GF-D8 (cell line): ENCODE data around the gene SHB.

Experiments used
- DNase-seq: peaks from one replicate; lab custom pipeline; 2025; lab: John Stamatoyannopoulos, UW

The SHB gene

DNA sequence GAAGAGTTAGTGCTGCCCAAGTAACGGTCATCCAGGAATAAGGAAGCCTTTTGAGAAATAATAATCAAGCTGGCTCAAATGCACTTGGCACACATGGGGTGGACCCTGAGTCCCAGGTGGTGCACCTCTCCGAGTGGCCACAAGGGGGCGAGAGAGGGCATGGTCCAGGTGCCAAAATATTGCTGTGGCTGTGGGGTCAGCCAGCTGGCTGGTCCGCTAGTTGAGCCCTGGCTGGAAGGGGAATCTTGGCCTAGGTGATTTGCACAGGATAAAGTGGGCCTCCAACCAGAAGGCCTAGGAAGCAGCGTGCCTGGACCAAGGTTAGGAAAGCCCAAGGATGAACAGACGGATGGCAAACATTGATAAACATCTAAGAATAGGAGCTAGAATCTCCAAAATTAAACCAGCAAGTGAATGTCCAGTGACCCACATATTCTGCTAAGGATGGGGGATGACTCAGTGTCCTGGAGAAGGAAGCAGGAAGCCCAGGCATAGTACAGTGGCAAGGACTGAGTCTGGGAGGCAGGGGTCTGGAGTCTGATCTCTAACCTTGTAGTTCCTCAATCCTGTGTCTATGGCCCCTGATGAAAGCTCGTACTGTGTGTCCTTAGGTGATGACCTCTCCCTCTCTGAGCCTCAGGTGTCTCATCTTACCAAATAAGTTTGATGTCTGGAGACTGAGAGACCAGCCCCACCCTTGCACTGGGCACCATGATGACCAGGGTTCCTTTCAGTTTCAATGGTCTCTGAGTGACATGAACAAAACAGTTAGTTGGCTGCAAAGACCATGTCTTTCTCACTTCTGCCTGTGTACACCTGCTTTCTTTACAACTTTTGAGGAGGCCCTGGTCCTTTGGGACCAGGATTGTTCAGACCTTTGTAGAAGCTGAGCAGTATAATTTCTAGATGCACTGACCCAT is 19.2 kb upstream of the SHB start:
- DNase-seq = no peak

DNA sequence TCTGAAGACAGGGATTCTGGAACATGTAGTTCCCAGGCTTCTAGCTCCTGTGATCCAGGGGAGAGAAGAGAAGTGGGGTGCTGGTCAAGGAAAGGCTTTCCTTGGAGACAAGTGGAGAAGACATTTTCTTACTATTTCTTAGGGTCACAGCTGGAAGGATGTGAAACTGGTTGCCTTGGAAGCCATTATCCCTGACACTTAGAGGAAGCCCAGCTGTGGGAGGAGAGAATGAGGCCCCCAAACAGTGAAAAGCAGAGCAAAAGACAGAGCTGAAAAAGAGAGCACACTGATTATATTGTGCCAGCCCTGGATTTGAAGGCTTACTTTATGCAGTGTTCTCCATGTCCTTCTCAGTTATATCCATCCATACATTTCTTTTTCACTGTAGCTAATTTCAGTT is 17.5 kb upstream of the SHB start:
- no peak for DNase-seq

DNA sequence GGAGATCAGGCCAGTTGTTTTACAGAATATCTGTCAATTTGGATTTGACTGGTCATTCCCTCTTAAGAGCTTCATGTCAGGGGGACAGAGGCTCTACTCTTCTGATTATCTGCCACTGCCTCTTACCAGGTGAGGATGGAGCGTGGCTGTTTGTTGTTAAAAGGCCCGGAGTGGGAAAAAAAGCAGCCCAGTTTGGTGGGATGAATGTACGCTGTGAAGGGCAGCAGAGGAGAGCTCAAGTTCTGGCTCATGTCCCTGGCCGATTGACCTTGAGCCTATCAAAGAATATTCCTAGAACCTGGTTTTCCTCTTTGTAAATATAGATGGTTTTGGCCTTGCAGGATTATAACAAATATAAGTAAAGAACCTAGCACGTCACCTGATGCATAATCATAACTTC is 16.3 kb upstream of the SHB start:
- no peak for DNase-seq

DNA sequence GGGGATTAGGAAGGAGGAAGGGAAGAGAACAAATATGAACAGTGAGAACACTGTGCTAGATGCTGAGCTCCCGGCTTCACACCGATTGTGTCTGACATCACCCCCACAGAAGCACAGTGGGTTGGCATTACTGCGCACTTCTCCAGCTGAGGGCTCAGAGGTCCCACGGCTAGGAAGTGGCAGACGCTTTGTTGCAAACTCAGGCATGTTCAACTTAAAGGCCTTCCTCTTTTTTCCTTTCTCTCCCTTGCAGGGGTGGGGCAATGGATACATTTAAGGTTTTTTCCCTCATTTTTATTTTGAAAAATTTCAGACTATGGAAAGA is 15.5 kb upstream of the SHB start:
- DNase-seq = no peak

DNA sequence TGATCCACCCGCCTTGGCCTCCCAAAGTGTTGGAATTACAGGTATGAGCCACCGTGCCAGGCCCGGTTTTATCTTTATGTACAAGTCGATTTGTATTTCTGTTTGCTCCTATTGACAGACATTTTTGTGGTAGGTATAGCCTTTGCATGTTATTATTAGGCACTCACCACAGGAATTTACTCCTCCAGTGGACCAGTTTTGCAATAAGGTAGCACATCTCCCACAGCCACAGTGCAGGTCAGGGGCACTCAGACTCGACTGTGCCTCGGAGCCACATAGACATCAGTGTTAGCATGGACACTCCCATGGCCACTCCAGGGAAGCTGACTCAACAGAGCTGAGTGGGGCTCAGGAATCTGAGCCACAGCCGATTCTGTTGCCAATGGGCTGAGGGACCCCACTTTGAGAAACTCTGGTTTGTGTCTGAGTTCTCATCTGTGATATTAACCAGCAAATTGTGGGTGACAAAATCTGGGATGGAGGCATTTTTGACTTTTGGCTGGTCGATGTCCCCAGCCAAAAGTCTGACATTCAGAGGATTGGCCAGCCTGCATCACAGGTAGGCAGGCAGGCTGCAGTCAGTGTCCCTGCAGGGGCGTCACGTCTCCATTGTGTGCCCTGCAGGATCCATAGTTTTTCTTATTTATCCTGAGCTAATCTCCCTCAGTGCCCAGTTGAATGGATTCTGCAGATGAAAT is 15.0 kb upstream of the SHB start:
- DNase-seq = no peak

DNA sequence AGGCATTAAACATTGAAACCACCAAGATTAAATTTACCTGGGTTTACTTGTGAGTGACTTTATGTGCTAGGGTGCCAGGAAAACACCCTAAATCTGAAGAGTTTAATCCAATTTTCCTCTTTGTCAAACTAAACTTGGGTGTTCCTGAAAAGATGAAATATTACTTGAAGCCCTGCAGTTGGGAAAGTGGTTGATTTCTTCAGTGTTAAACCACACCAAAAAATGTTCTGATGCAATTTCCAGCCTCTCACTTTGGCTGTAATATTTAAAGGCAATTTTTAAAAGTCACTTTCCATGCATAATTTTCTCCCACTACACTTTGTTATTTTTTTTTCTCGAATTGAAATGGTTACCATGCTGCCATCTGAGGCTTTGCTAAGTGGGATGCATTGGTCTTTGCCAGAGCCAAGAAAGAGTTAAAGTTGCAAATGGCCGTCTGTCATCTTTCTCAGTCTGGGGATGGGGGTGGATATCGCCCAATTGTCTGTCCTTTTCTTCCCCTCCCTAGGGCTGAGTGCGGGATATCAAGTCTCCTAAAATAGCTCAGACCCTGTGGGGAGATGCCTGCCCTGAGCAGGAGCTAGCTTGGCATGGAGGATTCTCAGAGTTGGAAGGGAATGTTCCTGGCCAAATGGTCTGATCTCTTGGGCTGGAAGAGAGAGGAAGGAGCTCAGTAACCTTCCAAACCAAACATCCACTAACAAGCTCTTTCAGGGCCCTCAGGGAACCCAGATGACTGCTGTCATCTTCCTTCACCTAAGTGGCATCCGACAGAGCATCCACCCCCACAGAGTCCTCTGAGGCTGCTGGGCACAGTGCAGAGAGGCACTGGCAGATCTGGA is 13.6 kb upstream of the SHB start:
- DNase-seq = no peak

DNA sequence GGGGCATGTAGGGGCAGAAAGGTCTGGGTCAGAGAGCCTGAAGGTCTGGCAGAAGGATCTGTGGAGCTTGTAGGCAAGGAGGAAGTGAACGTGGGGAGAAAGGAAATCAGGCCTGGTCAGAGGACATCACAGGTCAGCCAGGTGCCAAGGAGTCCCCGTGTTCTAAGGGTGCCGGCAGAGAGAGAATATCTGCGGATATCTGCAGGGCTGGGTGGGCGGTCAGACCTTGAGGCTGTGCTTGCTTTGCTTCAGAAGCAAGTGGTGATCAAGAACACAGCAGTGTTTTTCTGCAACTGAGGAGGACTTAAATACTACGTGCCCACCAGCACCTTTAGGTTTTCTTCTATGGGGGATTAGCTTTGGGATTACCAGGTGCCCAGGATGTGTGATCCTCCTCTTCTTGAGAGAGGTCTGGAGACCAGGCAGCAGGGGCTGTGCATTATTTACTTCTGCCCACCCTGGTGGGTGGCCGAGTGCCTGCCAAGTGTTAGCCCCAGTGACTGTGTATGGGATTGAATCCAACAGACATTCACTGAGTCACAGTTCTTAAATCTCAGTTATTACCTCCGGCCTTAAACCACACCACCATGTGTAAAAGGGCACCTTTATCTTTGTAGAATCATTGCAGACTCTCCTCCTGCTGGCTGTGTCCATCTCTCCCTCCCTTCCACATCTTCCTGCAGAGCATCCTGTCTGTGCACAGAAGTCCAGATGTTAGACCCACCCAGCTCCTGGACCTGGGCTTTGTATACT is 12.5 kb upstream of the SHB start:
- no peak for DNase-seq

DNA sequence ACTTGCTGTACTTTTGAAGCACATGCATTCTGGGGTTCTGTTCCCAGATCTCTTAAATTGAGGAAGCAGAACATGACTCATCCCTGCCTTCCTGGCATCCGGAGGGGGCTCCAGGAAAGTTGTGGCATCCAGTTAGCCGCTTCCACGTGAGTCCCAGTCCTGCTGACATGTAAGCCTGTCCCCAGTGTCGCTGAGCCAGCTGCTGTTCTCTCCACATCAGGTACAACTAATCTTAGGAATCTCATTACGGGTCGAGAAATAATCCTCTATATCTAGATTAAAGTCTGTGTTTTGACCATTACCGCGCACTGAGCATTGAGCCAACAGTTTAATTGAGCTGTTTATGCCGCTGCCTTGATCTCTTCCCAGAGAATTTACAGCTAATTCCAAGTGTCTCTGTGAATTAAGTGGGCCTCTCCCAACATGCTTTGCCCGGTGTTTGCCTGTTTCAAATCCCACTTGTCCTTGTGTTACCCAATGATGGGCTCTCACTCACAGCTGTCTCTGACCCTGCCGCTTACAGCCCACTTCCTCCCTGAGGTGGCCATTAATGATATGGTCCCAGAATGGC is 10.5 kb upstream of the SHB start:
- DNase-seq = no peak

DNA sequence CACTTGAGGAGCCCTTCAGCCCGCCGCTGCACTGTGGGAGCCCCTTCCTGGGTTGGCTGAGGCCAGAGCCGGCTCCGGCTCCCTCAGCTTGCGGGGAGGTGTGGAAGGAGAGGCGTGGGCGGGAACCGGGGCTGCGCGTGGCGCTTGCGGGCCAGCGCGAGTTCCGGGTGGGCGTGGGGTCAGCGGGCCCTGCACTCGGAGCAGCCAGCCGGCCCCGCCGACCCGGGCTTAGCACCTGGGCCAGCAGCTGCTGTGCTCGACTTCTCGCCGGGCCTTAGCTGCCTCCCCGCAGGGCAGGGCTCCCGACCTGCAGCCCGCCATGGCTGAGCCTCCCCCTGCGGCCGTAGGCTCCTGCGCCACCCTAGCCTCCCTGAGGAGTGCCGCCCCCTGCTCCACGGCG is 6.2 kb upstream of the SHB start:
- no peak for DNase-seq

DNA sequence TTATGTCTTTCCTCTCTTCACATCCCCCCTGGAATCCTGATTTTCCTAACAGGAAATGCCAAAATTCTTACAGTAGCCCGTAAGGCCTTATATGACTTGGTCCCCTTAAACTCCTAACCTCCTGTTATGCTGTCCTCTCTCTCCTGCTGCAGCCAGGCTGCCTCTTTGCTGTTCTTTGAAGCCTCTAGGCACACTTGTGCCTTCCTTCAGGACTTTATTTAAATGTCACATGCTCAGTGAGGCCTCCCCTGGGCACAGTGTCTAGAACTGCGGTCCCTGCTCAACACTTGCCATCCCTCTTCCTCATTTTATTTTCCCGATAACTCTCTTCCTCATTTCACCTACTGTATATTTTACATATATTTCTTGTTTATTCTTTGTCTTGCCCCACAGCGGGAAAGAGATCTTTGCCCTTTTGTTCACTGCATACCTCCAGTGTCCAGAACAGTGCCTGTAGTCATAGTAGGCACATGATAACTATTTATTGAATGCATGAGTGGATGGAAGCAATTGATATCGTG is 5.5 kb upstream of the SHB start:
- DNase-seq = no peak

DNA sequence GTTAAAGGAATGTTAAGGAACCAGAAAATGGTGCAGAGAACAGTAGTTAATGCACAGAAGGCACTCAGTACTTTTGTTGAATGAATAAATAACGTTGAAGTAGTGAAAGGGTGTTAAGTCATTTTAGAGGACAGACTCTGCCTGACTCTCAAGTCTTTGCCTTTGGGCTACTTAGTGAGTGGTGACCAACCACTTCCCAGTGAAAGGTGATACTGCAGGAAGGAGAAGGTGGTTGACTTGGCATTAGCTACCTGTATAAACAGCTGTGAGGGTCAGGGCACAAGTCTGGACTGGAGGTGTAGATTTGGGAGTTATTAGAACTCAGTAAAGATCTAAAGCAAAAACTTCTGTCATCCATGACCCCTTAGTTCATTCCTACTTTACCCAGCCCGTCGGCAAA is 4.9 kb upstream of the SHB start:
- DNase-seq = no peak

DNA sequence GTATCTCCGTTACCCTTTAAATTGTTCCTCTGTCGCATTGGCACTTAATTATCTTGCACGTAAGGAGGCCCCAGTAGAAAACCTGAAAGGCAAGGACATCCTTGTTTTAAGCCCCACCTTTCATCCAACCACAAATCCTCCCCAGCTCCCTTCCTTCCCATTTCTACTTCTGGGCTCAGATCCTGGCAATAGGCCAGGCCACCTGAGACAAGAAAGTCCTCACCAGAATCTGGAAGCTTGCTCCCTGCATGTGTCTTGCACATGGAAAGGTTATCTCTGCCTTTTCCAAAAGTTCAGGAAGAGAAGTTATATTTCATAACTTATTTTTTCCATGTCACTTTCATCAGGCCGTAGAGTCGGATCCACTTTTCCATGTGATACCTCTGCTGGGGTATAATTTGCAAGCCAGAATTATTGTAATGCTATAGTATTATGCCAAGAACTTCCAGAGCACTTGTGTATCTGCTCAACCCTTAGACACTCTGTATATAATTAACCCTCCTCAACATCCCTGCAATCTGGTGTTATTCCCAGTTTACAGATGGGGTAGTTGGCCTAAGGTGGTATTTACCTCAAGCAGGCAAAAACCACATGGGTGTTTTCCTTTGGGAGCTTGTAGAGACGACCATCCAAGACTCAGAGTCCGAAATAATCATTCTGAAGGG is 2.6 kb upstream of the SHB start:
- DNase-seq = no peak

DNA sequence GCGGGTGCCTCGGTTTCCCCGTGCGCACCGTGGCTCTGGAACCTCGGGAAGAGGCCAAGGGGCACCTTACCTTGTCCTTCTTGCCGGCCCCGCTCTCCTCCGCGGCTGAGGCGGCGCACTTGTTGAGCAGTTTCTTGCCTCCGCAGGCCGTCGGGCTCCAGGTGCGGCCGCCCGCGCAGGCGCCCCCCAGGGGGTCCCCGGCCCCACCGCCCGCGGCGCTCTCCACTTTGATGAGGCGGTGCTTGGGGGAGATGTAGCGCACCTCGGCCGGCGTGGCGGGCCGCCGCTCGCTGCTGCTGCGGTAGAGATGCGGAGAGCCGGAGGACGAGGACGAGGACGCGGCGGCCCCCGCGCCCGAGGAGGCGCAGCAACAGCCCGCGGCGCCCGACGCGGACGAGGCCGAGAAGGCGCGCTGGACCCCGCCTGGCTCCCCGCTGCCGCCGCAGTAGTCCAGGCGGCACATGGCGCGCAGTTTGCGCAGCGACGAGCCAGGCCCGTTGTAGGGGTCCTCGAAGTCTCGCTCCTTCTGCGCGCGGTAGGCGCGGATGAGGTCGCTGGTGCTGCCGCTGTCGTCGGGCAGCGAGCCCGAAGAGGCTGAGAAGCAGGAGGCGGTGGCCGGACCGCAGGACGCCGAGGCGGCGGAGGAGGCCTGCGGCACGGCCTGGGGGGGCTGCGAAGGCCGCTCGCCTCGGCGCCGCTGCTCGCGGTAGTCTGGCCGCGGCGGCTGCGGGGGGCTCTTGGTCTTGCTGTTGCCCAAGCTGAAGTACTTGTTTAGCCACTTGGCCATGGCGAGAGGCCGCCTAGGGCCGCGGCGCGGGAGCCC is 957 bp downstream of the SHB start:
- no peak for DNase-seq

DNA sequence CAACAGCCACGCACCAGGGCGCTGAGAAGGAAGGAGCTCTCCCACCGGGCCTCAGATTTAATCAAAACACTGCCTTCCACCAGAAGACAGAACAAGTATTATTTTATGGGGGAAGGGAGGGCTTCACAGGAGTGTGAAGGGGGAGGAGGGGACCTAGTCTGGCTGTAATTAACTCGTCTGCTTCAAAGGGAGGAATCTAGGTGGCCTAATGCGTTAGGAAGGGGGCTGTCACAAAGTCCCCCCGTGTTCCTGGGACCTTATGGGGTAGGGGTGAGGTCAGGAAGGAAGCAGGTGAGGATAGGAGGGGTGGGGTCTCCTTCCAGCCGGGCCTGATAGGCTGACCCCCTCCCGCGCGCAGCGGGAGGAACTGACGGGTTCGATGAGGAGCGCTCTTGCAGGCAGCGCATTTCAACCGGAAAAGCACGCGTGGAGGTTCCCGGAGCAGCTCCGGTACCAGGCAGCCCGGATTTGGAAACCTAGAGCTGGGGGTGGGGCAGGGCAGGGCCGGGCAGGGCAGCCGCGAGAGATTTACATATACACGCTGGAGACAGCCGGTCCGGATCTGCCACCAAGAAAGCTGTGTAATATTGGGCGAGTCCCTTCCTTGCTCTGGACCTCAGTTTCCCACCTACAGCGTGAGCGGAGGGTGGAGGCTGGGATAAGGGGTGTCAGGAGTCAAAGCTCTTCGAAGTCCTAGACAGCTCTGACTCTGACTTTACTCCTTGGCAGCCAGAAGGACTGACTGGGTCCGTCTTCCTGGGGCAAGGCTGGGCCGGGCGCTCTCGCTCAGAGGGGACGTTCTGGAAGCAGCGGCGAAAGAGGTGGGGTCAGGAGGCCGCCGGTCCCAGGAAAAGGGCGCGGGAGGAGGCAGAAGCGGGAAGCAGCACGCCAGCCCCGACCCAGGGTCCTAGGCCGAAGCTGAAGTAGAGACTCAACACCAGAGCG is 1.8 kb downstream of the SHB start:
- no peak for DNase-seq

DNA sequence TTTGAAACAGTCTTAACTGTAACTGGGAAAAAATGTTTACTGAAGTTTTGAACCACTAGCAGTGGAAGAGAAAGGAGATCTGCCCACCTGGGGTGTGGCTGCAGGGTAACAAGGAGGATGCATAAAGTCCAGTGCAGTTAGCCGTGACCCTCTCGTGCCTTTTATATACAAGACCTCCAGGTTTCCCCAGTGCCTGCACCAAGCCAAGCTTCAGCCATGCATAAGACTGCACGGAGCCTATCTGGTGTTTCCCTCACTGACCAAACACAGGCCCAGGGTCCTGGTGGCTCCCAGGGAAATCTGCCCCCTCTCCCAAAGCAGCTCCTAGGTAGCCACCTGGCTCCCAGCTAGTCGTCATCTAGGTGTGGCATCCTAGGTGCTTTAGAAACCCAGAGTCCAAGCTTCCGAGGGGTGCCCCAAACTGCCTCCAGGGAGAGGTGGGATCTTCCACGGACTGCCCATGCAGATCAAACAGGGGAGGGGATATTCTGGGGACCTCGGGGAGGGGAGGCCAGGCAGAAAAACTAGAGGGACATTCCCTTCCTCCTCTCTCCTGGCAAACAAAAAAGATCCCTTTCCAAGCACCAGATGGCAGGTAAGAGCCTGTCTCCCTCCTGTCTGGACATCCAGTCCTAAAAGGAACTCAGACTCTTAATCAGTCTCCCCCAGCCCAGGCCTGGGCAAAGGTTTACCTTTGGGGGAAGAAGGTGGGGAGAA is 2.7 kb downstream of the SHB start:
- no peak for DNase-seq

DNA sequence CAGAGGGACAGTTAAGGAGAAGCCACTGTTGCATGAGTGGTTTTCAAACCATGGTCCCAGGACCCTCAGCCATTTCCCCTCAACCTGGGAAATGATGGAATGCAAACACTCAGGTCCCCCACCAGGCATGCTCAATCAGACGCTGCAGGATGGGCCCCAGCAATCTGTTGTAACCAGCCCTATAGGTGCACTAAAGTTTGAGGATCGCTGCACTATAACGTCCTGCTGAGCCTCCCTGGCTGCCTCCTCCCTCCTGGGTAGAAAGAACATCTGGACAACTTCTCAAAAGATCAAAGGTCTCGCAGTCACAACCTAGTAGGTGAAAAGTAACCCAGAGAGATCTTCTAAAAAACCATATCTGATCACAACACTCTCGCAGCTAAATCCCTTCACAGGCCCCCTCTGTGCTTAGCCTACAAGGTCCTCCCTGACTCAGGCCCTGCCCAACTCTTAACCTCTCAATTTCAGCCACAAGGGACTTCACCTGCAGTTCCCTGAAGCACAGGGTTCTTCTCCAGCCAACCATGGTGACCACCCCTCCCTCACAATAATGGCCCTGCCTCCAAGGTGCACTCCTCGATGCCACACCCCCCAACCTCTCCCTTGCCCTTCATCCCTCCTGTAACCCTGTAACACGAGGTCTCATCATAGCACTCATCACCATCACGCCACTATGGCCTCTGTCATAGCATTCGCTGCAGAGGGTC is 3.5 kb downstream of the SHB start:
- no peak for DNase-seq

DNA sequence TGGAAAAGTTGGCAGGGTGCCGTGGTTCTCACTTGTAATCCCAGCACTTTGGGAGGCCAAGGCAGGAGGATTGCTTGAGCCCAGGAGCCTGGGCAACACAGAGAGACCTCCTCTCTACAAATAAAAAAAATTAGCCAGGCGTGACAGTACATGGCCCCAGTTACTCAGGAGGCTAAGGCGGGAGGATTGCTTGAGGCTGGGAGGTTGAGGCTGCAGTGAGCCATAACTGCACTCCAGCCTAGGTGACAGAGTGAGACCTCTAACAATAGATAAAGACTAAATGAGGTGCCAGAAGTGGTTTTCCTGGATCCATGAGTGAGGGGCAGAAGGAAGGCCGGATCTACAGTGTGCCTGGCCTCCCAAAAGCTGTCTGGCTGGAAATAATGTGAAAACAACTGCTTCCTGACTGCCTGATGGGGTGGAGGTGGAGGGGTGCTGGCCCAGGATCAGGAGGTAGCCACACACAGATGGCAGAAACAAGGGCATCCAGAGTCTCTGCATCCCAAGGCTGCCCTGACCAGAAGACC is 4.1 kb downstream of the SHB start:
- DNase-seq = no peak
